22Rv1 (cell line): ENCODE results near the gene MUC2.

Experiments
- H3K27ac ChIP-seq: fragments of 450-650 bp; 2 replicates; pipeline ENCODE4 v1.5.1; 2017
- ZFX ChIP-seq: fragments of 450-650 bp; IDR thresholded peaks from 2 replicates; pipeline ENCODE4 v1.6.1; 2017; ENCODE audit warnings: antibody characterized with exemption, borderline replicate concordance
- TF ChIP-seq, protein P1 (sequence below): fragments of 450-650 bp; IDR thresholded peaks from 2 replicates; pipeline ENCODE4 v1.5.1; 2017; ENCODE audit warnings: mild to moderate bottlenecking

Gene MUC2

DNA sequence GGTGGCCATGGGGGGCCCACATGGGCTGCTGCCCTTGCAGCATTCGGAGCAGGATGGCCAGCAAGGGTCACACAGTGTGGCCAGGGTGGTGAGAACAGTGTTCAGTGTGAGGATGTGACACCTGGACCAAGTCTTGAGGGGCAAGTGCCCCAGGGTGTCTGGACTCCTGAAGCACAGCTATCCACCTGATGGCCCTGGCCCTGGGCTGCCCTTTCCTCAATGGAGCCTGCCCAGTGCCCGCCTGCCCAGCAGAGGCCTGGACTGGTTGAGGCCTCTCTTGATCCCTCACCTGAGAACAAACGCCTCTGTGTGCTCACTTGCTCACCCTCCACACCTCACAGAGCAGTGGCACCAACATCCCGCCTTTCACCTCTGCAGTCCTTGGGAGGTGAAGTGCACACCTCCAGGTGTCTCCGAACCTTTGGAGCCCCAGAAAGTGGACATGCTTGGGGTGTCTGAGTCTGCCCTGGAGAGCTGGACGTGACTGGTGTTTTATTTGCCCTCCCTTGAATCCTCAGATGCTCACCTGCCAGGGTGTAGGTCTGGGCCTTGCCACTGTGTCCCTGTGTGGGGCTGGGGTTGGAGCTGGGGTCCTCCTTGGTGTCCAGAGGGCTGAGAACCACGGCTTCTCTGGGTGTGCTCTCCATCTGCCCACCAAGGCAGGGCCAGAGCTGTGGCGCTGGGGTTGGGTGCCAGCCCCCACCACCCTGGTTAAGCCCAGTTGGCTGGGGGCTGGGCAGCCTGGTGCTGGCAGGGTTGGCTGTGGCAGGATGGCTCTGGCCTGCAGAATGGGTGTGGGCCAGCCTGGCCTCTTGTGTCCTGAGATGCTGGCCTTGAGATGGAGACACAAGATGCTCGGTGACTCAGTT is 3.8 kb upstream of the MUC2 start:
- no peak overlapping the region for H3K27ac ChIP-seq
- no peak for TF ChIP-seq ZFX
- TF ChIP-seq, protein P1, sequence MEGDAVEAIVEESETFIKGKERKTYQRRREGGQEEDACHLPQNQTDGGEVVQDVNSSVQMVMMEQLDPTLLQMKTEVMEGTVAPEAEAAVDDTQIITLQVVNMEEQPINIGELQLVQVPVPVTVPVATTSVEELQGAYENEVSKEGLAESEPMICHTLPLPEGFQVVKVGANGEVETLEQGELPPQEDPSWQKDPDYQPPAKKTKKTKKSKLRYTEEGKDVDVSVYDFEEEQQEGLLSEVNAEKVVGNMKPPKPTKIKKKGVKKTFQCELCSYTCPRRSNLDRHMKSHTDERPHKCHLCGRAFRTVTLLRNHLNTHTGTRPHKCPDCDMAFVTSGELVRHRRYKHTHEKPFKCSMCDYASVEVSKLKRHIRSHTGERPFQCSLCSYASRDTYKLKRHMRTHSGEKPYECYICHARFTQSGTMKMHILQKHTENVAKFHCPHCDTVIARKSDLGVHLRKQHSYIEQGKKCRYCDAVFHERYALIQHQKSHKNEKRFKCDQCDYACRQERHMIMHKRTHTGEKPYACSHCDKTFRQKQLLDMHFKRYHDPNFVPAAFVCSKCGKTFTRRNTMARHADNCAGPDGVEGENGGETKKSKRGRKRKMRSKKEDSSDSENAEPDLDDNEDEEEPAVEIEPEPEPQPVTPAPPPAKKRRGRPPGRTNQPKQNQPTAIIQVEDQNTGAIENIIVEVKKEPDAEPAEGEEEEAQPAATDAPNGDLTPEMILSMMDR, result no peak

DNA sequence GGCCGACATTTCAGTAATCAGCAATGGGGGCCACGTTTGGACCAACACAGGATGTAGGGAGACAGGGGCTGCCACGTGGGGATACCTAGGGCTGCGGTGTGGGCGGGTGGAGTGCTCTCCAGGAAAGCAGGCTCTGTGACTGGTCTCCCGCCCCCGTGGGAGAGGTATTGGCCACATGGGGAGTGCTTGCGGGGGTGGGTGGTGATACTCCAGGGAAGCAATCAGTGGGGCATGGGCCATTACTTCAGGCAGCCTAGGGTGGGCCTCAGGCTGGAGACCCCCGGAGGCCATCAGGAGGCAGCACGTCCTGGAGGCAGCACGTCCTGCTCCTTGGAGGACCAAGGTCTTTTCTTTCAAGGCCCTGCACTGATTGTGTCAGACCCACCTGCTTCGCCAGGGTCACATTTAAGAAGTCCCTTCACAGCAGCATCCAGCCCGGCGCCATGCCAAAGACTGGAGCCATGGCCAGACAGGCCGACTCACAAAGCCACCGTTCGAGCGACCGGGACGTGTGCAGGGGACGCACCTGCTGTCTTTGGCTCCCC is 3.0 kb upstream of the MUC2 start:
- H3K27ac ChIP-seq, result no peak overlapping the region
- TF ChIP-seq ZFX, result no peak
- TF ChIP-seq, protein P1, result no peak

DNA sequence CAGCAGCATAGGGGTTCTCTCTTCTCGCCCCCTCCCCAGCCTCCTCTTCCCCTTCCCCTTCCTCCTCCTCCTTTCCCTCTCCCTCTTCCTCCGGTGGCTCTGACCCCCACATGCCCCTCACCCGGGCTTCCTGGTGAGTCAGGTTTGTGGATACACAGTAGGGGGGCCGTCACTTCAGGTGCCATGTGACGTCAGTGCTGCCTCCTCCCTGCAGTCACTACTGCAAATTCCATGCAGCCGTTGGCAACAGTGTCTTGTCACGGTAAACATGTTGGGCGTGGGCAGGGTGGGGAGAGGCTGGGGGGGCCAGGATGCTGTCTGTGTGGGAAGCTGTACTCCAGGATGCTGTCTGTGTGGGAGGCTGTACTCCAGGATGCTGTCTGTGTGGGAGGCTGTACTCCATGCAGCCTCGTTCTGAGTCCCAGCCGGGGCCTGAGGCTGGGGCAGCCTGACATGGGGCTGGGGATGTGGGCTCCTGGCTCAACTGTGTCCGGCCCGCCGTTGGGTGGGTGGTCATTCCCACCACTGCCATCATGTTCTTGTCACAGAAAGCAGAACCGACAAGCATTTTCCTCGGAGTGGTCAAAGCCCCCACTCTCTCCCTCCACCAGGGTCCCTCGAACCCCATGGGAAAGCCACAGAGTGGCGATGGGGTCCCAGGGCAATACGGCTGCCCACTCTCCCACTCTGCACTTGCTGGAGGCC is 2.4 kb upstream of the MUC2 start:
- TF ChIP-seq, protein P1, result no peak
- no peak for TF ChIP-seq ZFX
- no peak overlapping the region for H3K27ac ChIP-seq

GRCh38 chr11:1072821-1073231 is 1.8 kb upstream of the MUC2 start:
- TF ChIP-seq ZFX, result no peak
- H3K27ac ChIP-seq, result no peak overlapping the region

GRCh38 chr11:1073261-1073724 is 1.4 kb upstream of the MUC2 start:
- H3K27ac ChIP-seq, result no peak overlapping the region
- TF ChIP-seq, protein P1, result no peak
- no peak for TF ChIP-seq ZFX

DNA sequence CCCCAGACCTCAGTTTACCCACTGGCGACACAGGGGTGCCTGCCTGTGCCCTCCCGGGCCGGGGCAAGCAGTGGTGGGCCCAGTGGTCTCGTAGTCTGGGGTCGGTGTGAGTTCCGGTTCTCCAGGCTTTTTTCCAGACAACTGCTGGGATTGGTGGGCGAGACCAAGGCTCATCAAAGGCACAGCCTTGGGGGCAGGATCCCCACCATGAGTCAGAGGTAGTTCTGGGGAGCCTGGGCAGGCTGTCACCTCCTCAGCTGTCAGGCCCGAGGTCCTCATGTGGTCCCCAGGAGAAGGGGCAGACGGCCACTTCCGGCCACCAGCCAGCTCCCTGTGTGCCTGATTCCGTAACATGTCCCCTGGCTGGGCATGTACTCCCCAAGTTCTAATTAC is 827 bp upstream of the MUC2 start:
- TF ChIP-seq ZFX, result no peak
- TF ChIP-seq, protein P1, result no peak
- no peak overlapping the region for H3K27ac ChIP-seq

DNA sequence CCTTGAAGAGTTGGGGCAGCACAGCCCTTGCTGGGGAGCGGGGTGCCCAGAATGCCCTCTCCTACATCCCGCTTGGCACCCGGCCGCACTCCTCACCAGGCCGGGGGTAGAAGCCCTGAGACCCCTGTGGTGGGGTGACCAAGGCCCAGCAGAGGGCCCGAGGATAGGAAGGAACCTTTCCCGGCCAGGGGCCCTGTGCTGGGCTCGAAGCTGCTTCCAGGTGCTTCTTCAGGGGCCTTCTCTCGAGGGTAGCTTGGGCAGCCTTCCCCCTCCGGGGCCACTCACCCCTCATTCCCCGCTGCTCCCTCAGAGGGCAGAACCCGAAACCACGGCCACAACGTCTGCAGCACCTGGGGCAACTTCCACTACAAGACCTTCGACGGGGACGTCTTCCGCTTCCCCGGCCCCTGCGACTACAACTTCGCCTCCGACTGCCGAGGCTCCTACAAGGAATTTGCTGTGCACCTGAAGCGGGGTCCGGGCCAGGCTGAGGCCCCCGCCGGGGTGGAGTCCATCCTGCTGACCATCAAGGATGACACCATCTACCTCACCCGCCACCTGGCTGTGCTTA is 752 bp downstream of the MUC2 start:
- TF ChIP-seq ZFX, result no peak
- TF ChIP-seq, protein P1, result no peak
- no peak overlapping the region for H3K27ac ChIP-seq
